HuH-7.5 (cell line): ENCODE data around the gene SFXN5.

Experiments
- DNase-seq: peaks from one replicate; pipeline ENCODE4 v3.0.0; 2011; ENCODE audit warnings: low spot score

The SFXN5 gene

DNA sequence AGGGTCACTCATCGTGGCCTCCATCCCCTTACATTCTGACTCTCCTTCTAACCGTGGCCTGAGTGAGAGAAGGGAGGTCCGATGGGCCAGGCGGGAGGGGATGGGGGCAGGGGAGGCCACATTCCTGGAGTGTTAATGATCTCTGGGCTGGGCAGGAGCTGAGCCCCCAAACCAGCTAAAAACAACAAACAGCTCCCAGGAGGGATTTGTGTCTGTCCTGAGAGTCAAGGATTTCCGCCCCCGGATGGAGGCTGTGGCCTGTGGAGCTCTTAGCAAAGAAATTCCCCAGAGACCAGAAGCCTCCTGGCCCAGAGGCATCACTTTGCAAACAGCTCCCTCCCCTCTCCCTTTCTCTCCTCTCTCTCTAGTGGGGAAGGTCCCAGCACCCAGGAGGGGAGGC is 130.7 kb downstream of the SFXN5 start:
- no peak for DNase-seq

DNA sequence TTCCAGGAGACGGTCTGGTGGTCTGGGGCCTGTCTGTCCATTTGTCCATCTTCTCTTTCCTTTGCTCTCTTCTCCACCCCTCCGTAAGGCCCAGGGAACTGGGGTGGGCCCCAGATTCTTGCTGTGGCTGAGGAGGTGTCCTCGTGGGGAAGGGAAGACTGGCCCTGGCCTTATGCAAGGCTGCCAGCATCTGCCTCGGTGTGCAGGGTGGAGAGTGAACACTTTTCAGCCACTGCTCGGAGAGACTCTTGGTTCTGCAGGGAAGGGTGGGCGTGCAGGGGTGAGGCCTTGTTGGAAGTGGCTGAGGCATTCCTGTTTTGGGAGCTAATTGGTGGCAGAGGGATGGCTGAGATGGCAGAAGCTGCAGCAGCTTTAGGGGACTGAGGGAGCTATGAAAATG is 131.2 kb downstream of the SFXN5 start:
- no peak for DNase-seq

DNA sequence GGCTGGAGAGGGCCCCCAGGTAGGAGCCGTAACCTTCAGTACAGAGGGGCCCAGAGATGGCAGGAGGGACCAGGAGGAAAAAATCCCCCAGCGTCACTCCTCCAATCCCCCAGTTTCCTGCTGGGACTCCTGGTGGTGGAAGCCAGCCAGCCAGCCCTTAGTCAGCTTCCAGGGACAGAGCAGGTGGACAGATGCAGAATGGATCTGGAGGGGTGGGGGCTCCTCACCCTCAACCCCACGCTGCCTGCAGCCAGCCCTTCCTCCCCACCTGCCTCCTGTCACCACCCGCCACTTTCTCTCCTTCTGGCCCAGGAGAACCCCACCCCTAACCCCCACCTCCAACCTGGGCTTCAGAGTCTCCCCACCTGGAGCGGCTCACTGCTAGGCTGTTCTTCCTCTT is 133.1 kb downstream of the SFXN5 start:
- DNase-seq = no peak

DNA sequence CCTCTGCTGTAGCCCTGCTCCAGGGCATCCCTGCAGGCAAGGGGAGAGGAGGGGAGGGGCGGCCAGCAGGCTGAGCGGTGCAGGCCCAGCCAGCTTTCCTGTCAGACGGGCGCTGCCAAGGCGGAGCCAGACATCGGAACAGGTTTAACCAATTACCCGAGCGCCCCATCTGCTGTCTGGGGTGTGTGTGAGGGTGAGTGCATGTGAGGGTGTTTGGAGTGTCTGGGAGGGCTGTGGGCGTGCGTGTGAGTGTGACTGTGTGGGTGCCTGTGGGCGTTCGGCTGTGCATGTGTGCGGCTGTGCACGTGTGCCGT is 134.2 kb downstream of the SFXN5 start:
- DNase-seq = no peak

DNA sequence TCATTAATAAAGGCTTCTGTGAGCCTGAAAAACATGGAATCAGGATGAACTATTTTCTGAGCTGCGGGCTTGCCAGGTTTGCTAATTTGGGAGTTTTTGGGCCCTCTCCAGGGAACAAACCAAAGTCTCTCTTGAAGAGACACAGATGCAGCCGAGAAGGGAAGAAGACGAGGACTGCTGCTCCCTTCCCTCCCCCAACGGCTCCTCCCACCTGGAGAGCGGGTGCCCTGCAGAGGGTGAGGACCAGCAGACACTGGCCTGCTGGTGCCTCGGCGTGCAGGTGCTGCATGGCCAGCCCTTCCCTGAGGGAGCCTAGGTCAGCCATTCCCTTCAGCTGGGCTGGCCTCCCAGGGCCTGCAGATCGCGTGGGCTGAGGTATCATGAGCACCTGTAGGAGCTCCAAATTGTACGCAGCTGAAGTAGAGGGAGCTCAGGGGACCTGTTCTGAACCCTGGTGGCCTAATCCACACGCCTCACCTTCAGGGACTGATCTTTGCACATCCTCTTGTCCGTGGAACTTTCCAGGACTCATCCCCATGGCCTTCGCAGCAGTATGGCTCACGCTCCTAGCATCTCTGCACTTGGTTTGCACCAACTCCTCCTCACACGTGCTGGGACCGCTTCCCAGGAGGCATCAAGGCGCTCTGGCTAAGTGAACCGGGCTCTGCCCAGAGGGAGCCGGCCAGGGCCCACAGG is 134.7 kb downstream of the SFXN5 start:
- DNase-seq = no peak

DNA sequence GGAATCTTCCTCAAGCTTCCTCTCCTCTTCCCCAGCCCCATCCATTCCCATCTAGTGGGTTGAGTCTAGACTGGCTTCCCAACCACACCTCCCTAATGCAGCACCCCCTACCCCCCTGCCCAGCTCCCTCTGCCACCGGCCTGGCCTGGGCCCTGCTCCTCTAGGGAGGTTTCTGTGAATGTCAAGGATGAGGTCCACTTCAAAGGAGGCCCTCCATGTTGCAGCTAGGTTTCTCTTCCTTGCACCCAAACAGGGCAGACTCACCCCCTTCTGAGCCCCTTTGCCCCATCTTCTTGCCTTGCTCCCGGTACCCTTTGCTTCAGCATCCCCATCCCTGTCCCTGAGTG is 135.9 kb downstream of the SFXN5 start:
- no peak for DNase-seq

DNA sequence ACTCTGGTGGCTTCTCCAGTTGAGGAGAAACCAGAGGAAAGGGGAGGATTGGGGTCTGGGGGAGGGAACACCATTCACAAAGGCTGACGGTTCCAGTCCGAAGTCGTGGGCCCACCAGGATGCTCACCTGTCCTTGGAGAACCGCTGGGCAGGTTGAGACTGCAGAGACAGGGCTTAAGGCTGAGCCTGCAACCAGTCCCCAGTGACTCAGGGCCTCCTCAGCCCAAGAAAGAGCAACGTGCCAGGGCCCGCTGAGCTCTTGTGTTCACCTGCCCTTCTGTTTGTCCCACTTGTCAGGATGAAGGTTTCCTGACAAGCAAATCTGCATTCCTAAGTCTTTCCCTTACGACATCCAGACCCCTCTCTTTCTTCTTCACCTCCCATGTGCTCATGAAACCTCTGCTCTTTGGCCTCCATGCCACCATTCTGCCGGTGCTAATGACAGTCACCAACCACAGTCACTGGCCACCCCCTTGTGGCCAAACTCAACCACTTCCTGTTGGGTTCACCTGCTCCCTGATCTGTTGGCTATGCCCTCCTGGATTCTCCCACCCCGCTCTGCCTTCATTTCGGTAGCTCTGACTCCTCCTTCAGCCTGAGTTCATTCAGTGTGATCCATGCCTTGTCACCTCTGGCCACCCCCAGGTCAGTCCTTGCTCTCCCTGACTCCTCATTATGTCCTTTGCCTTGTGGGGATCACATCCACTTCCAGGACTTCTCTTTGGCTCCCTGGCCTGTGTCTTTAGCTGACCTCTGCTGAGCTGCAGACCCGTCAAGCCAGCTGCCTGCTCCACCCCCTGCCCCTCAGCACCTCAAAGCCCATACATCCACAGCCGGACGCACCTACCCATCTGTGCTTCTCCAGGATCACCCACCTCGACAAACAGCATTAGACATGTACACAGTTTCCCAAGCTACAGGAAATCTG is 136.6 kb downstream of the SFXN5 start:
- DNase-seq = peak; percentile 82

DNA sequence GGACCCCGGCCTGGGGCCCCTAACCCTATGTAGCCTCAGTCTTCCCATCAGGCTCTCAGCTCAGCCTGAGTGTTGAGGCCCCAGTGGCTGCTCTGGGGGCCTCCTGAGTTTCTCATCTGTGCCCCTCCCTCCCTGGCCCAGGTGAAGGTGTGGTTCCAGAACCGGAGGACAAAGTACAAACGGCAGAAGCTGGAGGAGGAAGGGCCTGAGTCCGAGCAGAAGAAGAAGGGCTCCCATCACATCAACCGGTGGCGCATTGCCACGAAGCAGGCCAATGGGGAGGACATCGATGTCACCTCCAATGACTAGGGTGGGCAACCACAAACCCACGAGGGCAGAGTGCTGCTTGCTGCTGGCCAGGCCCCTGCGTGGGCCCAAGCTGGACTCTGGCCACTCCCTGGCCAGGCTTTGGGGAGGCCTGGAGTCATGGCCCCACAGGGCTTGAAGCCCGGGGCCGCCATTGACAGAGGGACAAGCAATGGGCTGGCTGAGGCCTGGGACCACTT is 137.8 kb downstream of the SFXN5 start:
- no peak for DNase-seq

DNA sequence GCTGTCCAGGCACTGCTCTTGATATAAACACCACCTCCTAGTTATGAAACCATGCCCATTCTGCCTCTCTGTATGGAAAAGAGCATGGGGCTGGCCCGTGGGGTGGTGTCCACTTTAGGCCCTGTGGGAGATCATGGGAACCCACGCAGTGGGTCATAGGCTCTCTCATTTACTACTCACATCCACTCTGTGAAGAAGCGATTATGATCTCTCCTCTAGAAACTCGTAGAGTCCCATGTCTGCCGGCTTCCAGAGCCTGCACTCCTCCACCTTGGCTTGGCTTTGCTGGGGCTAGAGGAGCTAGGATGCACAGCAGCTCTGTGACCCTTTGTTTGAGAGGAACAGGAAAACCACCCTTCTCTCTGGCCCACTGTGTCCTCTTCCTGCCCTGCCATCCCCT is 138.3 kb downstream of the SFXN5 start:
- no peak for DNase-seq

DNA sequence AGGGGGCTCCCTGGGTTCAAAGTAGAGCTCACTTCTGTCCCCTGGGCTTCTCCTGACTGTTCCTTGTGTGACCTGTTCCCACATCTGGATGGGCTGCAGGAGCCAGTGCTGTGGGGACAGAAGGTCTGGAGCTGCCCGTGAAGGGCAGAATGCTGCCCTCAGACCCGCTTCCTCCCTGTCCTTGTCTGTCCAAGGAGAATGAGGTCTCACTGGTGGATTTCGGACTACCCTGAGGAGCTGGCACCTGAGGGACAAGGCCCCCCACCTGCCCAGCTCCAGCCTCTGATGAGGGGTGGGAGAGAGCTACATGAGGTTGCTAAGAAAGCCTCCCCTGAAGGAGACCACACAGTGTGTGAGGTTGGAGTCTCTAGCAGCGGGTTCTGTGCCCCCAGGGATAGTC is 138.7 kb downstream of the SFXN5 start:
- no peak for DNase-seq

DNA sequence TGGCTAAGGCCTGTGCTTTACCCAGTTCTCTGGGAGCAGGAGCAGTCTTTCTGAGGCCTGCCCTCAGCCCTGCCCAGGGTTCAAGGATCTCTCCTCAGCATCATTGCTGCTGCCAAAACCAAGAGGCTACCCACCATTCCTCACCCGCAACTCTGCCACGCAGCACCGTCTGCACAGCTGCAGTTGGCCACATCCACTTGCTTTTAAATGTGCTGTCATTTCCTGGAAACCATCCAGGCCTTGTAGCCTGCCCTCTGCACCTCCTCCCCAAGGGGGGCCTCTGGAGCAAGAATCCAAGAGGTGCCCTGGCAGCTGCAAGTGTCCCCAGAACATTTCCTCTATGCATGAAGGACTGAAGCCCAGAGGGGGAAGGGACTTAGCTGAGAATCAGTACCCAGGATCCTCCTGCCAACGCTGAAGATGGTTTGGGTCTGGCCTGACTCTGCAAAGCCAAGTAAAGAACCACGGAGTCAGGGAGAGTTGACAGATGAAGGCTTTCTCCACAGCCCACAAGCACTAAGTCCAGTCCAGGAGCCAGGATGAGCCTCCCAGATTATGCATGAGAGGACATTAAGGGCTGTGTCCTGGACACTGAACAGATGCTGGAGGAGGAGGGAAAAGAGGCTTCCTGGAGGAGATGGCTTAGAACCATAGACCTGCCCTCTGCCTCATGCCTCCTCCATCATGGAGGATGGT is 139.3 kb downstream of the SFXN5 start:
- no peak for DNase-seq

DNA sequence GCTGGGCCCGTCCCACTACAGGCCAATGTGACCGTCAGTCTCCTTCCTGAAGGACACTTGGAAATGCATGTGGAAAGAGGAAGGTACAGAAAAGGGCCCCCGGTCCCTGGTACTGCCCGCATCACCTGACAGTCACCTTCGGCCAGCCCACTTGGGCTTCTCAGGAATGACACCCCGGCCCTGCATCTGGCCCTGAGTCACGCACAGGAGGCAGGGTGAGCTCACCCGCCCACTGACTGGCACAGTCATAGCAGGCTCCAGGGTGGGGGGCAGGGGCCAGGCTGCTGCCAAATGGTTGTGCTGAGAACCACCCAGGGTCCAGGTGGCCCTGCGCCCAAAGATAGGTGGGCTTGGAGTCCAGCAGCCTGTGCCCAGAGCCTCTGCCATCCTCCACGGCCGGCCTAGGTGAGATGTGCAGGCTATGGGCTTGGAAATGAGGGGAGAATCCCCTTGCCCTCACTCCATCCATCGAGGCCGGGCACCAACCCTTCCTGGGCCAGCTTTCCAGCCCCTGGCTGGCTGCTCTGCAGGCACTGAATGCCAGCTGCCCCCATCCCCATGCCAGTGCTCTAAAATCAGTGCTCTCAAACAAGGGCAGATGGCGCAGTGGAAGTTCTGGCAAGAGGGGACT is 140.1 kb downstream of the SFXN5 start:
- no peak for DNase-seq

DNA sequence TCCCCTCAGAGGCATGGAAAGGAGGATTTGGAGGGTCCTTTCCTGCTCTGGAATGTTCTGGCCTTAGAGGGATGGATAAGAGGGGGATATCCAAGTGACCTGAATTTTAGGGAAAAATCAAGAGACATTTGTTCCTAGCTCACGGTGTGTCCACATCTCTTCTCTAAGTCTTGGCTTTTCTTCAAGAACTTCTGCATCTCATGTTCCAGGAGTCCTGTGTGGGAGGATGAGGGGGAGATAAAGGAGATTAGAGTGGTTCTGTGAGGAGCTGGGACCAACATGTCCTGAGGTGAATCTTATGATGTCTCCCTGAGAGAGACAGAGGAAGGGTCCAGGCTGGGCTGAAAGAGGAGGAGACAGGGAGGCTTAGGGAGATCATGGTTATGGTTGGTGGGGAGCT is 142.5 kb downstream of the SFXN5 start:
- no peak for DNase-seq

DNA sequence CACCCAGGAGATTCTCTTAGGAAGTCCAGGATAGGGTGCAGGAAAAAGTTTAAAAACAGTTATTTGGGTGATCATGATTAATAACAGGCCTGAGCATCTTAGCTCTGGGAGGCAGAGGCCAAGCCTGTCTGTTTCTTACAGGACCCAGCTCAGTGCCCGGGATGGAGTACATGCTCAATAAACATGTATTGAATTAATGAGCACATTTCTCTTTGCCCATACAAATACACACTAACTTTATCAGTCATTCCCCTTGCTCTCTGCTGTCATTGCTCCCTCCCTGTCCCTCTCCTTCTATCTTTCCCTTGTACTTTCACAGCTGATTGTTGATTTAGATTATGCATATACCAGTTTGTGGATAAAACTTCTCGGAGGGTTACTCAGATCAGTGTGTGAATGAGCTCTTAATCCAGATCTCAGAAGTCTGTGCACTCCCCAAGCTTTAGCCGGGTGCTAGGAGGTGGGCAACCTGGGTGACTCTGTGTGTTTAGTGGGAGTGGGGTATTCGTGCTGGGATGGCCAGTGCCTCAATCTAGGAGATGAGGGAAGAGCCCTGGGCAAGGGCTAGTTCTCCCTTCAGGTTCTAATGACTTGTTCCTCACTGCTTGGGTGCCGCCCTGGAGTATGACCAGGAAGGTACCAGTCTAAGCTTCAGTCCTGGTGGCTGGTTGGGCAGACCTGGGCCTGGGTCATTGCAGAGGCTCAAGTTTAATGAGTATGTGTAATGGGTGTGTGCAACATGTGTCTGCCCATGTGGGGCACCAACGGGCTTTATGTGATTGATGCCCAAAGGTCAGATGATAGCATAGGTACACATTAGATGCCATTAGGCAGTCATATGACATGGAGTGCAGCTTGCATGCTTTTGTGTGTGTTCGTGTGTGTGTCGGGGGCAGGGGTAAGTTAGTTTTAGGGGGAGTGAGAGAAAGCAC is 143.6 kb downstream of the SFXN5 start:
- no peak for DNase-seq

DNA sequence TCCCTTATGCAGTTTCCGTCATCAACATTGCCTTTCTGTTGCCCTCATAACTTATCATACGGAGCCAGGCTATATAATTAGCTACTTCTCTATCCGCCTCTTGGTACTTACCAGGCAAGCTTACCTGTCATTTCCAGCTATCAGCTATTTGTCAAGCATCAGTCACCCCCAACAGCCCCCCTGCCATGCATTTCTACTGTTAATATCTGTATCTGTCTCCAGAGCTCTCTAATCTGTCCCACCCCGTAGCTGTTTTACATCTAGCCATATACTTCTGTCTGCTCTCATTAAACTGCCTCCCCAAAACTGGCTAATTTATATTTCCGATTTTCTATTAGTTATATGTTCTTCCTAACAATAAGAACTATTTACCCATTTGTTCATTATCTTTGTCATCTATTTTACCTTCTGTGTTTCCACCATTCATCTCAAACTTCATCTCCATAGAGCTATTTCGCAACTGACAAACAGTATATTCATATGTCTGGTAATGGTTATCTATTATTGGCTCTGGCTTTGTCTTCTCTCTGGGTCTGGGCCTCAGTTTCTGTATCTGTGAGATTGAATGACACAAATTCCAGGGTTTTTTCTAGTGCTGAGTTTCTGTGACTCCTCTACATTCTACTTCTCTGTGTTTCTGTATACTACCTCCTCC is 144.6 kb downstream of the SFXN5 start:
- DNase-seq = peak; percentile 6

DNA sequence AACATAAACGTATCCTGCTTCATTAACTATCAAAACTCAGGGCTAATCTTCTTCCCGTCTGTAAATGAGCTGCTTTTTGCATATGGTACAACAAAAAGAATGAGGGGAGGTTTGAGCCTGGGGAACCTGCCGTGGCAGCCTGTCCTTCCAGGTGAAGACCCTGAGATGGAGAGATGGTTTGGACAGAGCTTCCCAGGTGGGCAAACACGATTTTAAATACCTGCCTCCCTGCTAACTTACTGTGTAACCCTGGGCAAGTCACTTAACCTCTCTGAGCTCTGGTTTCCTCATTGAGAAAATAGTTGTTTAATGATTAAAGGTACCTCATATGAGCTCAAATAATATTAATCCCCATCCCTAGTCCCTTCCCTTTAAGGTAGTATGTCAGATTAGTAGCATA is 145.1 kb downstream of the SFXN5 start:
- peak; percentile 6 for DNase-seq

DNA sequence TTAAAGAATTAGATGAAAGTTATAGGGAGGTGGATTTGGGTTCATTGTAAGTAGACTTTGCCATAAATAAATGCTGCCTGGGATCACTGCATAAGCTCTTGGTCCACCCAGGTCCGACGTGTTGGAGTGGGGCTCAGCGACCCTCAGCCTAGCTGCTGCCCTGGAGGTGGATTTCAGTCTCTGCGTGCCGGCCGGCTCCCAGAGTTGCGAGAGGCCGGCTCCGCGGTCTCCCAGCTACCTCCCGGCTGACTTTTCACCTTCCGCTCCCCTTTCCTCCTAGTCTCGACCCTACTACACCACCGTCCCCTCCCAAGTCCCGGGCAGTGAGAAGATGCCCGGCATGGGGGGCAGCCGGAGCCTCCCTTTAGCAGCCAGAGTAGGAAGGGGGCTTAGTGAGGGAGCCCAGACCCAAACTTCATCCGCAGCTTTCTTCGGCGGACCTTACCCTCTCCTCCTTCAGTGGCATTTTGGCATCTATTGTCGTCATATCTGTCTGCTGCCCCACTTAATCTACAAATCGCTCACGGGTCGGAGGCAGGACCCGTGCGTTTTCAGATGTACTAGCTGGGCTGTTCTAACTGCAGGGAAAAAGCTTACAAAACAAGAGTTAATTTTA is 146.1 kb downstream of the SFXN5 start:
- DNase-seq = peak; percentile 19

DNA sequence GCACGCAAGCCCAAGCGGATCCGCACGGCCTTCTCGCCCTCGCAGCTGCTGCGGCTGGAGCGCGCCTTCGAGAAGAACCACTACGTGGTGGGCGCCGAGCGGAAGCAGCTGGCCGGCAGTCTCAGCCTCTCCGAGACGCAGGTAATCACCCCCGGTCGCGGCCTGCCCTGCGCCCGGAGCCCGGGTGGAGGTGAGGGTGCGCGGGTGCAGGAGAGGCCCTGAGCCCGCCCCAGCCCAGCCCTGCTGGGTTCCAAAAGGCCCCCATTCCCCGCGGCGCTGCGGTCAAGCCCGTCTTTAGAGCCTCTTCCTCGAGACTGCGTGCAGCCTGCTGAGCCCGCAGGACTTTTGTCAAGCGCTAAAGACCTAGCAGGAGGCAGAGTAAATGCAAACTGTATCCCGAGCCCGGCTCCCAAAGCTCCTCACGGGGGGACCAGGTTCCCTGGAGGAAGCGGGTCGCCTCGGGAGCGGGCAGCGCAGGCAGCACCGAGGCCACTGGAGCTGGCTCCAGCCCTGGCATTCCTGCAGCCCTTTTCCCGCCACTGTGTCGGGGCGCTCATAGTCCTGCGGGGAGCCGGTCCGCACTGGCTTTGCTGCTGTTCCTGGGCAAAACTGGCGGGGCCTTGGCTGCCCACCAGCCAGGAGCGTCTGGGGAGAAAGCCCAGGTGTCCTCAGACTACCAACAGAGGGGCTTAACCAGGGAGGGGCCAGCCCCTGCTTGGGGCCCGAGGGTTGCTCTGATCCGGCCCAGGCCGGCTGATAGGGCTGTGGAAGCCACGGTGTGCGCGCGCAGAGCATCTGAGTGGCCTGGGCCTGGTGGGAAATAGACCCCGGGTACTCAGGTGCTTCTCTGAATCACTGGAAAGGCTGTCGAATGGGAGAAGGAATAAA is 146.9 kb downstream of the SFXN5 start:
- DNase-seq = peak; percentile 5

DNA sequence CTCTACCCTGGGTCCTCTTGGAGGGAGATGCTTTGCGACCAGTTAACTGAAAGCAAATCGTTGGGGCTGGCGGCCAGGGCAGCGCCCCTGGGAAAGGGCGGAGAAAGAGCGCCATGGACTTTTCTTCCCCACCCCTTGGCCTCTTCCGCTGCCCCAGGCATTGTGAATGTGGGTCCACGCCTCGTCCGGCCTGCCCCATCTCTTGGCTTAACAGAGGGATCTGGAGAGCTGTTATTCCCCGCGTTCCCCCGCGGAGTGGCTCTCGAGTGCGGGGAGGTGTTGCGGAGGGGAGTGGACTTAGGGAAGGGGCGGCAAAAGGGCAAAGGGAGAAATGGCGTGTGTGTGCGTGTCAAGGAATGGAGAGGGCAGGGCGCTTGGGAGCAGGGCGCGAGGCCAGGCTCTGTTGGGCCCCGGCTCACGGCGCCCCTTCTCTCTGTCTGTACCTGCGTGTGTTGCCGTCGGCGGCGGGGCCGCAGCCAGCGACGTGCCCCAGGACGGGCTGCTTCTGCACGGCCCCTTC is 147.6 kb downstream of the SFXN5 start:
- peak; percentile 3 for DNase-seq
